ENCODE data around the gene CASR.
A peak's percentile ranks its signal among the peaks of the same experiment; 100 is the strongest.

Gene CASR

DNA sequence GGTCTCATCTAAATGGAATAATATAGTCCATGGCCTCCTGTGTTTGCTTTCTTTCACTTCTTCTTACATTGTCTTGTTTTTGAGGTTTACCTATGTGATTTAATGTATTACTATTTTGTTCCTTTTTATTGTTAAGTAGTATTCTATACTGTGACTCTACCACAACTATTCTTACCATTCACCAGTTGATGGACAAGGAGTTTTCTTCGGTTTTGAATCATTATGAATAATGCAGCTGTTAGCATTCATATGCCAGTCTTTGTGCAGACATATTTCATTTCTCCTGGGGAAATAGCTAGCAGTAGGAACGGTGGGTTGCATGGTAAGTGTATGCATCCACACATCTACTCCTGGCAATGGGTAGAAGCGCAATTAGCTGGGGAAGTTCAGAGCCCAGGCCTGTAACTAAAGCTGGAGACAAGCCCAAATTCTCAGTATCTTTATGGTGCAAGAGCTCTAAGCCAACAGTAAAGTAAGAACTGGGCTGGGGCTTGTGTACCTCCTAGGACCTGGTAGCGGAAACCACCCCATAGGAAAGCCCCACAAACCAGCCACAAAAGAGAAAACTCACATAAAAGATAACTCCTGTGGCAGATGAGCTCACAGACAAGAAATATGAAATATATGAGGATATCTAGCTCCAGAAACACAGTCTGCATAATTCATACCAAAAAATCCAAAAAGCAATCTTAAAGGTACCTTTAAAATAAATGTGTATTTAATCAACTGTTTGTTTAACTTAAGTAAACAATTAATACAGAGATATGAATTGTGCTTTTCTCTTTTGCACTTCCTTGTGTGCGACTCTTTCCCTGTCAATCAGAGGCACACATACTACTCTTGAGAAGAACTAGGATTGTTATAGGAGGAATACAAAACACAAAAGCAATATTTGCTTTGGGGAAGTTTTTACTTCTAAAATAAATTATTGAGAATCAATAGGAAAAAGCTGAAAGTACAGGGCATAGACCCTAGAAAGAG lies 138.9 kb downstream of the CASR start:
- DNase-seq (ENCODE audit: low spot score in 2 of 2) (no peak), ATAC-seq (replicated peaks; ENCODE audit: extremely low read depth, poor library complexity, severe bottlenecking) (peak; percentile 52)
- no peaks in the 10 kb centered on the region for H3K9me3 Mint-ChIP-seq
- H3K4me3 Mint-ChIP-seq, result no peak overlapping the region
- no peak overlapping the region for H3K27ac Mint-ChIP-seq (ENCODE audit: low read depth)
- no peaks in the 10 kb centered on the region for H3K4me1 Mint-ChIP-seq
- peaks cover 17% of the 10 kb centered on the region for H3K27me3 Mint-ChIP-seq
- H3K36me3 Mint-ChIP-seq (ENCODE audit: insufficient read depth), result no peaks in the 10 kb centered on the region

DNA sequence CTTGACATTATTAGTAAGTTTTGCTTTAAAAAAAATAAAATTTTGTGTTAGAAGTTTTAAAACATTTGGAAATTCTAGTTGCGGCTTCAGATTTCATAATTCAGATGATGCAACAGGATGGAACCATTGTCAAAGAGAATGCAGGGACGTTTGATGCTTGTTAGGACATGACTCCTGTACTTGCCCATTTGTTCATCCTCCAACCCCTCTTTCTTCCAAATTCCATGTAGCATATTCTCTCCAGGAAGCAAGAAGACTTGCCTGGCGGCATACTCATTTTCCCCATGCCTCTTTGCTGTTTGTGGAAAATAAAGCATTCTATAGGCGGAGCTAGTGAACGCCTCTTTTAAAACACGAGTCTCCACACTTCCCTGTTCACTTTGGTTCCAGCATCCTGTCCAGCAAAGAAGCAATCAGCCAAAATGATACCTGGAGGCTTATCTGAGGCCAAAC lies 141.4 kb downstream of the CASR start, which contains the start of gene CSTA:
Gene CSTA, plus strand, starts transcription at position 378 of the 453 bp plus-strand sequence. Its CDS starts 45 bp downstream, at position 423.
- no peaks in the 10 kb centered on the region for H3K4me1 Mint-ChIP-seq
- no peak within 1 kb of the TSS for H3K27ac Mint-ChIP-seq (ENCODE audit: low read depth)
- no peak for DNase-seq (ENCODE audit: low spot score in 2 of 2)
- no peaks in the 10 kb centered on the region for H3K27me3 Mint-ChIP-seq
- no peaks in the 10 kb centered on the region for H3K9me3 Mint-ChIP-seq
- H3K36me3 Mint-ChIP-seq (ENCODE audit: insufficient read depth), result no peaks in the 10 kb centered on the region
- ATAC-seq (replicated peaks; ENCODE audit: extremely low read depth, poor library complexity, severe bottlenecking), result no peak
- no peak within 1 kb of the TSS for H3K4me3 Mint-ChIP-seq

- Mint-ChIP-seq H3K9me3 (no peaks in the 10 kb centered on the region), H3K4me3 (no peak overlapping the region), H3K4me1 (no peaks in the 10 kb centered on the region), H3K27me3 (peaks cover under 1% of the 10 kb centered on the region), H3K36me3 (ENCODE audit: insufficient read depth) (no peaks in the 10 kb centered on the region), H3K27ac (ENCODE audit: low read depth) (no peak overlapping the region)
- DNase-seq (ENCODE audit: low spot score in 2 of 2) (no peak), ATAC-seq (replicated peaks; ENCODE audit: extremely low read depth, poor library complexity, severe bottlenecking) (no peak)
Observed at GRCh38 chr3:122325769-122326168, 142.3 kb downstream of the CASR start.

GRCh38 chr3:122331886-122332285 lies 148.4 kb downstream of the CASR start:
- Mint-ChIP-seq H3K36me3 (ENCODE audit: insufficient read depth) (no peaks in the 10 kb centered on the region), H3K27me3 (peaks cover 25% of the 10 kb centered on the region), H3K4me3 (no peak overlapping the region), H3K4me1 (no peaks in the 10 kb centered on the region), H3K9me3 (no peaks in the 10 kb centered on the region), H3K27ac (ENCODE audit: low read depth) (no peak overlapping the region)
- no peak for DNase-seq (ENCODE audit: low spot score in 2 of 2)
- no peak for ATAC-seq (replicated peaks; ENCODE audit: extremely low read depth, poor library complexity, severe bottlenecking)

DNA sequence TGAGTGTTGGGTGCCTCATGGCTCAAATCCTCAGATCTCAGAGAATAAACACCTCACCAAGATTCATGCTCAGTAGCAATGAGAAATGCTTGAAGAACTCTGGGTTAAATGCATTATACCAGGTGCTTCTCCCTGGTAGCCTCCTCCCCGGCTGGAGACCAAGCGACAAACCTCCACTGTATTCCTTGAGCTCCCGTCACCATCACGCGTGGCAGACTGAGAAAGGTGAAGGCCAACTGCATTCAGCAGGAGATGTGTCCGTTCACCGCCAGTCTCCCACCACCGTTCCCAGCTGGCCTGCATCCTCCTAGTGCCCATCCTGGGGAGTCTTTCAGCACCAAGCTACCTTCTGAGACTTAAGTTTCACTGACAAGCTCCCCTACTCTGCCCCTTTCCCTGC lies 149.1 kb downstream of the CASR start:
- Mint-ChIP-seq H3K4me3 (no peak overlapping the region), H3K9me3 (no peaks in the 10 kb centered on the region), H3K4me1 (no peaks in the 10 kb centered on the region), H3K36me3 (ENCODE audit: insufficient read depth) (no peaks in the 10 kb centered on the region), H3K27ac (ENCODE audit: low read depth) (no peak overlapping the region), H3K27me3 (peaks cover 25% of the 10 kb centered on the region)
- ATAC-seq (replicated peaks; ENCODE audit: extremely low read depth, poor library complexity, severe bottlenecking) (no peak), DNase-seq (ENCODE audit: low spot score in 2 of 2) (no peak)

Measured in central memory CD8-positive, alpha-beta T cell (primary cell).